ENCODE results near the gene ELF2. TPM values are rescaled to one million over a fixed set of nuclear protein-coding genes. Genes with fewer than 3 reads are reported as not detected.
A peak's percentile ranks its signal among the peaks of the same experiment; 100 is the strongest.

The ELF2 gene
- total and polyA plus RNA-seq, 2 experiments from 2014 or later = 38.2 to 48.8 TPM

DNA sequence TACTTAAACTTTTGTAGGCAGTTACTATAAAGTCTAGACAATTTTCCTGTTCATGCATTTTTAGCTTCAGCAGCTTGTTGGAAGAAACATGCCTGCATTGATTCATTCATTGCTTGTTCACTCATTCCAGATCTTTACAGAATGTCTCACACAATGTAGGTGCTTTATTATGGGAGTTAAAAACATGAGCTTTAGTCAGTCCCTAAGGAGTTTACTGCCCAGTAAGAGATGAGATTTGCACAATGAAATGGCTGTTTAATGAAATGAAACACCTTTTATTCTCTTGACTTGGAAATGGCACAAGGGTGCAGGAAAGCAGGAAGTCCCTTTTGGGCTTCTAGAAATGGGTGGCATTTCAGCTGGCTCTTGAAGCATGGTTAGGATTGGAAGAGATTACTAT lies 158.5 kb downstream of the ELF2 start:
- no peak overlapping the region for H3K27ac Mint-ChIP-seq
- TF ChIP-seq STAT1 (IDR thresholded peaks at IDR 0.05; ENCODE audit: unreplicated experiment) (no peak), ZNF331 (CRISPR knock-in tag; IDR thresholded peaks at IDR 0.05; ENCODE audit: low read depth) (no peak)
- TF ChIP-seq, protein P1, sequence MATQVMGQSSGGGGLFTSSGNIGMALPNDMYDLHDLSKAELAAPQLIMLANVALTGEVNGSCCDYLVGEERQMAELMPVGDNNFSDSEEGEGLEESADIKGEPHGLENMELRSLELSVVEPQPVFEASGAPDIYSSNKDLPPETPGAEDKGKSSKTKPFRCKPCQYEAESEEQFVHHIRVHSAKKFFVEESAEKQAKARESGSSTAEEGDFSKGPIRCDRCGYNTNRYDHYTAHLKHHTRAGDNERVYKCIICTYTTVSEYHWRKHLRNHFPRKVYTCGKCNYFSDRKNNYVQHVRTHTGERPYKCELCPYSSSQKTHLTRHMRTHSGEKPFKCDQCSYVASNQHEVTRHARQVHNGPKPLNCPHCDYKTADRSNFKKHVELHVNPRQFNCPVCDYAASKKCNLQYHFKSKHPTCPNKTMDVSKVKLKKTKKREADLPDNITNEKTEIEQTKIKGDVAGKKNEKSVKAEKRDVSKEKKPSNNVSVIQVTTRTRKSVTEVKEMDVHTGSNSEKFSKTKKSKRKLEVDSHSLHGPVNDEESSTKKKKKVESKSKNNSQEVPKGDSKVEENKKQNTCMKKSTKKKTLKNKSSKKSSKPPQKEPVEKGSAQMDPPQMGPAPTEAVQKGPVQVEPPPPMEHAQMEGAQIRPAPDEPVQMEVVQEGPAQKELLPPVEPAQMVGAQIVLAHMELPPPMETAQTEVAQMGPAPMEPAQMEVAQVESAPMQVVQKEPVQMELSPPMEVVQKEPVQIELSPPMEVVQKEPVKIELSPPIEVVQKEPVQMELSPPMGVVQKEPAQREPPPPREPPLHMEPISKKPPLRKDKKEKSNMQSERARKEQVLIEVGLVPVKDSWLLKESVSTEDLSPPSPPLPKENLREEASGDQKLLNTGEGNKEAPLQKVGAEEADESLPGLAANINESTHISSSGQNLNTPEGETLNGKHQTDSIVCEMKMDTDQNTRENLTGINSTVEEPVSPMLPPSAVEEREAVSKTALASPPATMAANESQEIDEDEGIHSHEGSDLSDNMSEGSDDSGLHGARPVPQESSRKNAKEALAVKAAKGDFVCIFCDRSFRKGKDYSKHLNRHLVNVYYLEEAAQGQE (IDR thresholded peaks at IDR 0.05; ENCODE audit: unreplicated experiment) = no peak

DNA sequence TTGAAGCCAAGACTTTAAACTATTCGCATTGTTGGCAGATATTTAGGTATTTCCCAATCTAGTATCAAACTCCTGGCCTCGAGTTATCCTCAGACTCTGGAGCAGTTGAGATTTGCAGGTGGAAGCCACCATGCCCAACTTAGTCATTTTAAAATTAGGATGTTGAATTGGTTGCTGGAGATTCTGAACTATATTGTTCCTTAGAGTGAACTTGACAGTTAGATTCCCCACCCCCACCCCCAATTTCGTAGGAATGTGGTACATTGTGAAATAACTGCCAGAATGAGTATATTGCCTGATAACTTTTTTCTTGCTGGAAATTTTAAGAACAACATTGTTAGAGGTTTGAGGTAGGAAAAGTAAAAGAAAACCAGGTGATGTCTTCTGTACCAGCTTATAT lies 159.2 kb downstream of the ELF2 start:
- Histone ChIP-seq H2AFZ (no peak overlapping the region), H4K20me1 (replicated peaks; ENCODE audit: insufficient read depth) (peaks cover 26% of the 10 kb centered on the region), H3K36me3 (ENCODE audit: insufficient read depth) (no peaks in the 10 kb centered on the region), H3K9me2 (ENCODE audit: insufficient read depth) (no peaks in the 10 kb centered on the region), H3K79me2 (replicated peaks; ENCODE audit: insufficient read depth) (peaks cover 67% of the 10 kb centered on the region), H3K4me3 (peak overlapping the region; percentile 77), H3K27me3 (ENCODE audit: insufficient read depth) (no peaks in the 10 kb centered on the region), H3F3A (replicated peaks; ENCODE audit: low read depth) (peaks cover 24% of the 10 kb centered on the region), H3K27ac (ENCODE audit: low read depth) (no peak overlapping the region), H3K4me2 (peak overlapping the region; percentile 83), H3K4me1 (ENCODE audit: insufficient read depth) (peaks cover 65% of the 10 kb centered on the region)
- H3K4me3 Mint-ChIP-seq = peak overlapping the region; percentile 47
- H3K36me3 Mint-ChIP-seq (ENCODE audit: low read depth) = peaks cover 22% of the 10 kb centered on the region
- H3K4me1 Mint-ChIP-seq = peaks cover 59% of the 10 kb centered on the region
- H3K27ac Mint-ChIP-seq = no peak overlapping the region
- H3K9me3 Mint-ChIP-seq = no peaks in the 10 kb centered on the region; the same call in 2 of the 3 replicates
- peaks cover 3% of the 10 kb centered on the region for H3K27me3 Mint-ChIP-seq (ENCODE audit: insufficient read depth, low read depth, poor library complexity)
- ATAC-seq (no peak), DNase-seq (ENCODE audit: low spot score) (no peak)
- TF ChIP-seq CREB1 (CRISPR knock-in tag; IDR thresholded peaks at IDR 0.05; ENCODE audit: low read depth) (no peak), JUNB (IDR thresholded peaks at IDR 0.05; ENCODE audit: unreplicated experiment) (no peak), ZNF331 (CRISPR knock-in tag; IDR thresholded peaks at IDR 0.05; ENCODE audit: low read depth) (no peak), STAT1 (IDR thresholded peaks at IDR 0.05; ENCODE audit: unreplicated experiment) (no peak), EZH2 (IDR thresholded peaks at IDR 0.05; ENCODE audit: low read depth, unreplicated experiment) (no peak), NANOG (IDR thresholded peaks at IDR 0.05; ENCODE audit: borderline replicate concordance) (no peak), ZNF114 (CRISPR knock-in tag; IDR thresholded peaks at IDR 0.05) (no peak), EZH2phosphoT487 (IDR thresholded peaks at IDR 0.05; ENCODE audit: unreplicated experiment) (no peak)
- TF ChIP-seq, protein P2, sequence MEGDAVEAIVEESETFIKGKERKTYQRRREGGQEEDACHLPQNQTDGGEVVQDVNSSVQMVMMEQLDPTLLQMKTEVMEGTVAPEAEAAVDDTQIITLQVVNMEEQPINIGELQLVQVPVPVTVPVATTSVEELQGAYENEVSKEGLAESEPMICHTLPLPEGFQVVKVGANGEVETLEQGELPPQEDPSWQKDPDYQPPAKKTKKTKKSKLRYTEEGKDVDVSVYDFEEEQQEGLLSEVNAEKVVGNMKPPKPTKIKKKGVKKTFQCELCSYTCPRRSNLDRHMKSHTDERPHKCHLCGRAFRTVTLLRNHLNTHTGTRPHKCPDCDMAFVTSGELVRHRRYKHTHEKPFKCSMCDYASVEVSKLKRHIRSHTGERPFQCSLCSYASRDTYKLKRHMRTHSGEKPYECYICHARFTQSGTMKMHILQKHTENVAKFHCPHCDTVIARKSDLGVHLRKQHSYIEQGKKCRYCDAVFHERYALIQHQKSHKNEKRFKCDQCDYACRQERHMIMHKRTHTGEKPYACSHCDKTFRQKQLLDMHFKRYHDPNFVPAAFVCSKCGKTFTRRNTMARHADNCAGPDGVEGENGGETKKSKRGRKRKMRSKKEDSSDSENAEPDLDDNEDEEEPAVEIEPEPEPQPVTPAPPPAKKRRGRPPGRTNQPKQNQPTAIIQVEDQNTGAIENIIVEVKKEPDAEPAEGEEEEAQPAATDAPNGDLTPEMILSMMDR (conservative IDR thresholded peaks at IDR 0.05; ENCODE audit: low read depth in 2 of 2) = no peak
- TF ChIP-seq, protein P3, sequence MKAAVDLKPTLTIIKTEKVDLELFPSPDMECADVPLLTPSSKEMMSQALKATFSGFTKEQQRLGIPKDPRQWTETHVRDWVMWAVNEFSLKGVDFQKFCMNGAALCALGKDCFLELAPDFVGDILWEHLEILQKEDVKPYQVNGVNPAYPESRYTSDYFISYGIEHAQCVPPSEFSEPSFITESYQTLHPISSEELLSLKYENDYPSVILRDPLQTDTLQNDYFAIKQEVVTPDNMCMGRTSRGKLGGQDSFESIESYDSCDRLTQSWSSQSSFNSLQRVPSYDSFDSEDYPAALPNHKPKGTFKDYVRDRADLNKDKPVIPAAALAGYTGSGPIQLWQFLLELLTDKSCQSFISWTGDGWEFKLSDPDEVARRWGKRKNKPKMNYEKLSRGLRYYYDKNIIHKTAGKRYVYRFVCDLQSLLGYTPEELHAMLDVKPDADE (IDR thresholded peaks at IDR 0.05) = no peak
- TF ChIP-seq, protein P1 (IDR thresholded peaks at IDR 0.05; ENCODE audit: unreplicated experiment) = no peak

More for the DNA sequence above, 158.5 kb downstream of the ELF2 start:
- Histone ChIP-seq H3K4me2 (peak overlapping the region; percentile 83), H3K27ac (ENCODE audit: low read depth) (peak overlapping the region; percentile 94; the same call in 1 of the 2 replicates), H3K9me2 (ENCODE audit: insufficient read depth) (no peaks in the 10 kb centered on the region), H3K36me3 (ENCODE audit: insufficient read depth) (no peaks in the 10 kb centered on the region), H3F3A (replicated peaks; ENCODE audit: low read depth) (peaks cover 24% of the 10 kb centered on the region), H3K4me3 (peak overlapping the region; percentile 77), H3K4me1 (ENCODE audit: insufficient read depth) (peaks cover 68% of the 10 kb centered on the region), H4K20me1 (replicated peaks; ENCODE audit: insufficient read depth) (peaks cover 32% of the 10 kb centered on the region), H3K27me3 (ENCODE audit: insufficient read depth) (no peaks in the 10 kb centered on the region), H3K79me2 (replicated peaks; ENCODE audit: insufficient read depth) (peaks cover 74% of the 10 kb centered on the region), H2AFZ (no peak overlapping the region)
- Mint-ChIP-seq H3K9me3 (no peaks in the 10 kb centered on the region; the same call in 2 of the 3 replicates), H3K27me3 (ENCODE audit: insufficient read depth, low read depth, poor library complexity) (peaks cover 3% of the 10 kb centered on the region), H3K36me3 (ENCODE audit: low read depth) (peaks cover 26% of the 10 kb centered on the region), H3K4me1 (peaks cover 62% of the 10 kb centered on the region), H3K4me3 (peak overlapping the region; percentile 47)
- DNase-seq (ENCODE audit: low spot score) (no peak), ATAC-seq (no peak)
